ENCODE data around the gene TTC33.
A peak's percentile ranks its signal among the peaks of the same experiment; 100 is the strongest.

TTC33 gene

DNA sequence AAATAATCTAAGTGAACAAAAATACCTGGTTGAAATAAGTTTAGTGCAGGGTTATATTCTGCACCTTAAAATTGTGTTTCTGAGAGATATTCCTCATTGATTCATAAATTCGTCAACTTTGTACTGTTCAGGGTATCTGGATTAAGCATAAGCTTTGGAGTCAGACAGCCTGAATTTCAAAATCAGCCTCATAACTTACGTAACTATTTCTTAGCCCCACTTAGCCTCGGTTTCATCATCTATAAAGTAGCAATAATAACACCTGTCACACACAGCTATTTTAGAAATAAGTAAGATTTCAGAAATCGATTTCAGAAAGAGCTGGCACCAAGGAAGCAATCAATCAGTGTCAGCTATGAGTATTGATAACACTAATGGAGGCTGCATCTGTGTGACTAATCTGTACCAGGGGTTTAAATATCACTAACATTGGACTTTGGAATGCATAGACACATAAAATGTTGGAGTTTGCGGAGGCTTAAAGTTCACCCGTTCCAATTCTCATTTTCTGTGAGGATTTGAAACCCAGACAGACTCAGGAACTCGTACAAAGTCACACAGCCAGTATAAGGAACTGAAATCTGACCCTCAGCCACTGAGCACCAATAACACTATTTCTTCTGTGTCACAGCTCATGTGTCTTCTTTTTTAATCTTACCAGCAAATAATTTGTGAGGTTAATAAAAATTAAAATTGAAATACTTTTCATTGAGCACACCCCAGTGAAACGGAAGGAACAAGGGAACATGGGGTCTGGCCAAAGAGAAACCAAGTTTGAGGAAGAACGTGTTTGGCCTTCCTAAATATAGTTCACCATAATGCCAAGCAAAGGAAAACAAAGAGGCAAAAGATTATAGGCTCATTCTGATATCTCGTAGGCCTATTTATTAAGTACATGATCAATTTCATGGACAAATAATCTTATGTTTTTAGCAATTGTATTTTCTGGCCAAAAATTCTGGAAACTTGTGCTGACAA lies 270.5 kb downstream of the TTC33 start:
- DNase-seq (ENCODE audit: low read depth), result no peak

DNA sequence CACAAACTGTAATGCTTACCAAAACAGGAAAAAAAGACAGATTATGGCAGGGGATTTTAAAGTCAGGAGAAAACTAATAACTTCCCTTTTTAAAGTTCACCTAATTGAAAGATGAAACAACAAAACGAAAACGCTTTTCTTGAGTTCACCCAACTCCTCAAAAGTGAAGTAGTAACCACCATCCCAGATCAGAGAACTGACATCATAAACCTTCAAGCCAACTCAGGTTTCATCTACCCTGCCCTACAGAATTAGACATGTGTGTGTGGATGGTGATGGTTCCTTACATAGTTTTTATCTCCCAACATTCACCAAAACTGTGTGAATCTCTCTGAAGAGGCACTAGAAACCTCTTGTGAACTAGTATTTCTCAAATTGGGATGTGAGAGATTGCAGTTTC lies 271.3 kb downstream of the TTC33 start:
- no peak for DNase-seq (ENCODE audit: low read depth)

DNA sequence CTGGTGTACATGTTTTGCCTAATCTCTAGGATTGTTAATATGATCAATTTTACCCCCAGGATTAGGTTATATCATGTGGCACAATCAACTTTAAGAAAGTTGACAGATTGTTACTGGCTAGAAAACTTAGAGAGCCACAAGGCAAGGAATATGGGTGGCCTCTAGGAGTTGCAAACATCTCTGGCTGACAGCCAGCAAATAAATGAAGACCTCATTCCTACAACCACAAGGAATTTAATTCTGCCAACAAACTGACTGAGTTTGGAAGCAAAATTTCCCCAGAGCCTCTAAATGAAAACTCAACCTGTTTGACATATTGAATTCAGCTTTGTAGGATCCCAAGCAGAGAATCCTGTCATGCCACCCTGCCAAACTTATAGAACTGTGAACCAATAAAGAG lies 272.4 kb downstream of the TTC33 start:
- peak; percentile 41 for DNase-seq (ENCODE audit: low read depth)

DNA sequence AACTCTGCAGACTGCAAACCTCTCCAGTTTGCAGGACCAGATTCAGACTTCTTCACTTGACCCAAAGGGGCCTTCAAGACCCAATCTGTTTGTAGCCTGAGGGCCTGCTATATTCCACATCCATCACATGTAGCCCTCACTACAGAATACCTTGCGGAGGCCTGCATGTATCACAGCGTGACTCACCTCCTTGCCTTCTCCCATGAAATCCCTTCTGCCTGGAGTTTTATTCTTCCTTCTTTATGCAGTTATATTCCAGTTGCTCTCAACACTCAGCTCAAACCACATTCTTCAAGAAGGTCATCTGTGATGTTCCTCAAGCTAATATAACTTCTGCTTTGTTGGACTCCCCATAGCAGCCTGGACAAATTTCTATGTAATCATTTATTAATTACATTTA lies 274.5 kb downstream of the TTC33 start:
- DNase-seq (ENCODE audit: low read depth), result peak; percentile 89

DNA sequence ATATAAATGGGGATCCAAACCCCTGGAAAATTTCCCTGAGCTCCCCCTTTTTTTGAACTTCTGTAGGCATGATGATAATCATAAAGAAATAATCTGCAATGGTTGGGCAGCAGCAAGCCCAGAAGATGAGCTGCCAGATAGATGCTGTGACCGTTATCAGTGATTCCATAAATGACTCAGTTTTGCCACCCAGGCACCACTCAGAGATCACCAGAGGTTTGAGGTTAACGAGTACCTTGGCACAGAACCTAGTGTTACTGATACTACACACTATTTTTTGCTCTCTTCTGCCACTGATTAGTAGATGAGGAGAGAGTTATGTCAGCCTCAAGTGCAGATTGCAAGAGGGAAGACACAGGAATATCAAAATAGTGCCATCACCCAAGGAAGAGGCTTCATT lies 275.4 kb downstream of the TTC33 start:
- no peak for DNase-seq (ENCODE audit: low read depth)

DNA sequence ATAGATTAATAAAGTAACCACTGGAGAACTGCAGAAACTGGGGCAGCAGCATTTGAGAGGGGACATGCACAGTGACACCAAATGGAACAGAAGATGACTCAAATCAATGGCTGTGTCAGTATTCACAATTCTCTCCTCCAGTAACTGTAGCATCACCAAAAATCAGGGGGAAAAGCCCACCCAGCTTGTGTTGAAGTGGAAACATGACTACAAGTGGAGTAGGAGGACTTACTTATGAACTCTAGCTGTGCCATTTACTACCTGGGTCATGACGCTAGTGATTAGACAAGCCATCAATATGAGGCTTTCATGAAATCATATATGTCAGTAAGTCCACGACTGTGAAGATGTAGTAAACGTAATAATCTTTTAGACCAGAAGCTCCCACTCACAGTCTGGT lies 275.8 kb downstream of the TTC33 start:
- DNase-seq (ENCODE audit: low read depth), result no peak

DNA sequence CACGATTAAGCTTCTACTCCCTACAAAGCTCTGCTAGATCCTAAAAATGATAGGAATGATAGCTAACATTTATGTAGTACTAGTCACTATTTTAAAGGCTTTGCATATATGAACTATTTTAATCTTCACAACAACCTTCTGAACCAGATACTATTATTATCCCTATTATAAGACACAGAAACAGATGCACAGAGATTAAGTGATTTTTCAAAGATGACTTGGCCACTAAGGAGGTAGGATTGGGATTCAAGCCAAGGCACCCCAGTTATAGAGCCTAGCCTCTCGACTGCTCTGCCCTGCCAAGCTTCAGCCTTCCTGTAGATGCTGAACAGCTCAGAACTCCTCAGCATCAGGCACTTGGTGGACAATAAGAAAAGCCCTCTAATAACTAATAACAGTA lies 277.0 kb downstream of the TTC33 start:
- no peak for DNase-seq (ENCODE audit: low read depth)

DNA sequence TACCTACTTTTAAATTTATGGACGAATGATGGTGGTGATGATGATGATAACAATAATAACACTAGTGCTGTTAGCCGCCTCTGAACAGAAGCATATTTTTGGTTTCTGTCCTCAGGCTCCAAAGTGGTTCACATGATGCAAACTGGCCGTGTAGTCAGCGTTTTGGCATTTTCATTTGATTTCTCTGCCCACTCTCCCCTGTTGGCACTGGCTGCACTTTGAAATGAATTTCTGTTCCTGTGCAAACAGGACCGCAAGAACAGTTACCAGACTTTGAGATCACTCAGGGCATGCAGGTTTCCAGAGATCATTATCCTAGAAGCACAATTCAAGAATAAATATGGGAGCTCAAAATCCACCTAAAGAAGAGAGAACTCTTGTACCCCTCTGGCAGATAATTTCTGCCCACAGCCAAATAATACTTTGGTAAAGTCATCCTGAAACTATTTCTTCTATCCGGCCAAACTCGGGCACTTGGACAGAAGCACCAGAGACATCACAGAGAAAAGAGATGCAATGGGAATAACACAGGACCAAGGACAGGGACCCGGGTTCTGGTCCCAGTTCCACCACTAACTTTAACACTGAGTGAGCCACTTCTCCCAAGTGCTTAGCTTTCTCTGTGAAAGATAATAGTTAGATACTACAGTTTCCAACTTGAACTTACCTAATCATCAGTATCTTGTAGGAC lies 277.8 kb downstream of the TTC33 start:
- peak; percentile 82 for DNase-seq (ENCODE audit: low read depth)

DNA sequence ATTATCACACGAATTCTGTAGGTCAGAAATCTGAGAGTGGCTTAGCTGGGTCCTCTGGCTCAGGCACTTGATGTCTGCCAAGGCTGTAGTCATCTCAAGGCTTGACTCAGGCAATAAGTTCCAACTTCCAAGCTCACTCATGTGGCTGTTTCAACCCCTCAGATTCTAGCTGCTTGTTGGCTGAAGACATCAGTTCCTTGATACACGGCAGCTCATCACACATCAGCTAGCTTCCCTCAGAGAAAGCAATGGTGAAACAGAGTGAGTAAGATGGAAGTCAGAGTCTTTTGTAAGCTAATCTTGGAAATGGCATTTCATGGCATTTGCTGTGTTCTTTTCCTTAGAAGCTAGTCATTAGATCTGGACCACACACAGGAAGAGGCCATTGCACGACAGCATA lies 280.2 kb downstream of the TTC33 start:
- DNase-seq (ENCODE audit: low read depth), result peak; percentile 46

DNA sequence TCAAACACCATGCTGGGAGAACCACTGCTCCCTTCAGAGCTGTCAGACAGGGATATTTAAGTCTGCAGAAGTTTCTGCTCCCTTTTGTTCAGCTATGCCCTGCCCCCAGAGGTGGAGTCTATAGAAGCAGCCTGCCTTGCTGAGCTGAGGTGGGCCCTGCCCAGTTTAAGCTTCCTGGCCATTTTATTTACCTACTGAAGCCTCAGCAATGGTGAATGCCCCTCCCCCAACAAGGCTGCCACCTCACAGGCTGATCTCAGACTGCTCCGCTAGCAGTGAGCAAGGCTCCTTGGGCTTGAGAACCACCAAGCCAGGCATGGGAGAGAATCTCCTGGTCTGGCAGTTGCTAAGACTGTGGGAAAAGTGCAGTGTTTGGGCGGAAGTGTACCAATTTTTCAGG lies 281.5 kb downstream of the TTC33 start:
- DNase-seq (ENCODE audit: low read depth), result no peak

DNA sequence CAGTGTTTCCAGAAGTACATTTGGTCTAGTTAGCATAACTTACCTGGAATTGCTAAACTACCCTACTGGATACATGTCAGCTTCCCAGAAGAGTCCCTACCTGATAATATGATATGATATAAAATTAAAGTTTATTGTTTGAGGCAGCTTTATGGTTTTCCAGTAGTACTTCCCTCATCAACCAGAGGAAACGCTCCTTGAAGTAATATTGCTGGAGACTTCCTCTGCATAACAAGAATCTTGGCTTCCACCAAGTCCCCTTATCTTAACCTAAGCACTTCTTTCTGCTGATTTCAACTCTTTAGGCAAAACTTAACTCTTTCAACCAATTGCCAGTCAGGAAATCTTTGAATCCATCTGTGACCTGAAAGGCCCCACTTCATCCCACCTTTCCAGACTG lies 290.3 kb downstream of the TTC33 start:
- no peak for DNase-seq (ENCODE audit: low read depth)

DNA sequence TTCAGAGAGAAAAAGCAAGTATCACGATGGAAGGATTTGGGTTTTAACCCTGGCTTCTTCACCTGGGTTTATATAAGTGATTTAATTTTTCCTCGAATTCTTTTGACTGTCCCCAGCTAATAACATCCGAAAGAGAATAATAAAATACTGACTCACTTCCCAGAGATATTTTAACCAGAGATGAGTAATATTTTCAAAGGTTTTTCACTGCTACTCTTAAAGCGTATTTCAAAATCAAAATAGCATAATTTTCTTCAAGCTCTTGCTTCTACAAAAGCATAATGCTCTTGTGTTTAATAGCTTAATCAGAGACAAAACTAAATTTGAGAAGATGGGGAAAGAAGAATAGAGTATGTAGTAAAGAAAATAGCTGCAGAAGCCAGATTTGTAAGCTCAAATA lies 291.2 kb downstream of the TTC33 start:
- peak; percentile 67 for DNase-seq (ENCODE audit: low read depth)

Data from ELR (cell line).